ENCODE data around the gene TNFSF9. TPM values are rescaled to one million over a fixed set of nuclear protein-coding genes. Genes with fewer than 3 reads are reported as not detected.

TNFSF9 gene
- total and polyA plus RNA-seq, 2 donors (not counting 1 experiment from before 2014, with no cell fraction given), result 11.7 to 24.3 TPM

- Histone ChIP-seq H3K4me3 (ENCODE audit: control extremely low read depth in 1 of 5, extremely low read depth in 1 of 5, insufficient read depth in 1 of 5, low read depth in 2 of 5, low read length in 4 of 5) (peak overlapping the region in 4 of 5 experiments; percentile 47 to 67 (median 59)), H3K79me2 (ENCODE audit: control insufficient read depth, insufficient read depth, low read length) (no peaks in the 10 kb centered on the region), H4K20me1 (ENCODE audit: control insufficient read depth, insufficient read depth, low read length, poor library complexity, severe bottlenecking) (no peaks in the 10 kb centered on the region), H3K4me1 (ENCODE audit: control insufficient read depth in 2 of 2, insufficient read depth in 2 of 2, low read length in 2 of 2) (peaks cover 16 to 21% of the 10 kb centered on the region in 2 donors), H3K4me2 (replicated peaks; ENCODE audit: low read depth, low read length, poor library complexity, severe bottlenecking) (peak overlapping the region; percentile 94), H3K27me3 (replicated peaks in 1 of 4; ENCODE audit: control extremely low read depth in 1 of 4, control insufficient read depth in 3 of 4, insufficient read depth in 4 of 4, low read length in 3 of 4) (peaks cover 0 to 17% (median 3%) of the 10 kb centered on the region in 4 experiments), H3K36me3 (replicated peaks in 1 of 2; ENCODE audit: control extremely low read depth in 1 of 2, control insufficient read depth in 1 of 2, extremely low read depth in 1 of 2, insufficient read depth in 2 of 2, low read length in 1 of 2) (no peaks in the 10 kb centered on the region), H3K27ac (ENCODE audit: low read length in 2 of 2) (no peak overlapping the region), H3K9ac (ENCODE audit: low read length) (peak overlapping the region; percentile 68), H2AFZ (ENCODE audit: insufficient read depth, low read depth, low read length, poor library complexity, severe bottlenecking) (peak overlapping the region; percentile 86), H3K9me3 (ENCODE audit: control extremely low read depth in 1 of 3, control insufficient read depth in 2 of 3, insufficient read depth in 1 of 3, low read length in 2 of 3) (peaks cover 0 to 2% (median 0%) of the 10 kb centered on the region in 3 donors)
- H3K9me3 Mint-ChIP-seq (ENCODE audit: insufficient read depth), result no peaks in the 10 kb centered on the region
- peaks cover 18% of the 10 kb centered on the region for H3K4me1 Mint-ChIP-seq
- H3K4me3 Mint-ChIP-seq, result peak overlapping the region; percentile 92
- peaks cover 3% of the 10 kb centered on the region for H3K27me3 Mint-ChIP-seq
- CTCF ChIA-PET, result interaction anchor here (0.6 to 0.9 kb wide), 2 partner anchors 101 to 826 kb away, joined by 3 to 4 read pairs; no protein-coding TSS in a partner anchor
- DNase-seq, result no peak
- no peak for TF ChIP-seq EZH2 (IDR thresholded peaks at IDR 0.05; ENCODE audit: borderline replicate concordance, insufficient read depth, low read depth, low read length, poor library complexity, severe bottlenecking)
- TF ChIP-seq, protein P1, sequence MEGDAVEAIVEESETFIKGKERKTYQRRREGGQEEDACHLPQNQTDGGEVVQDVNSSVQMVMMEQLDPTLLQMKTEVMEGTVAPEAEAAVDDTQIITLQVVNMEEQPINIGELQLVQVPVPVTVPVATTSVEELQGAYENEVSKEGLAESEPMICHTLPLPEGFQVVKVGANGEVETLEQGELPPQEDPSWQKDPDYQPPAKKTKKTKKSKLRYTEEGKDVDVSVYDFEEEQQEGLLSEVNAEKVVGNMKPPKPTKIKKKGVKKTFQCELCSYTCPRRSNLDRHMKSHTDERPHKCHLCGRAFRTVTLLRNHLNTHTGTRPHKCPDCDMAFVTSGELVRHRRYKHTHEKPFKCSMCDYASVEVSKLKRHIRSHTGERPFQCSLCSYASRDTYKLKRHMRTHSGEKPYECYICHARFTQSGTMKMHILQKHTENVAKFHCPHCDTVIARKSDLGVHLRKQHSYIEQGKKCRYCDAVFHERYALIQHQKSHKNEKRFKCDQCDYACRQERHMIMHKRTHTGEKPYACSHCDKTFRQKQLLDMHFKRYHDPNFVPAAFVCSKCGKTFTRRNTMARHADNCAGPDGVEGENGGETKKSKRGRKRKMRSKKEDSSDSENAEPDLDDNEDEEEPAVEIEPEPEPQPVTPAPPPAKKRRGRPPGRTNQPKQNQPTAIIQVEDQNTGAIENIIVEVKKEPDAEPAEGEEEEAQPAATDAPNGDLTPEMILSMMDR (IDR thresholded peaks at IDR 0.05), result no peak
- intact Hi-C loops (cut with micrococcal nuclease), result no loop called here
- peak overlapping the region; percentile 61 for H3K27ac Mint-ChIP-seq
- no peak for ATAC-seq (ENCODE audit: low read depth)
- 78% methylated on average over 14 of the region's 24 CpGs for WGBS (ENCODE audit: insufficient coverage)
- POLR2A ChIA-PET, result interaction anchor here (0.7 to 1.3 kb wide), 2 partner anchors 86 to 138 kb away, joined by 3 read pairs; no protein-coding TSS in a partner anchor
These were observed 29.7 kb upstream of the TNFSF9 start for GRCh38 chr19:6500837-6501739.
